WERI-Rb-1 (cell line): ENCODE data around the gene FARS2.

Experiments
- DNase-seq: peaks from one replicate; pipeline ENCODE4 v3.0.0-alpha.2; 2020
- H3K27ac ChIP-seq: fragments of 250-450 bp; sonication (Bioruptor Pico); 2 replicates; pipeline ENCODE4 v1.5.1; 2020; ENCODE audit warnings: mild to moderate bottlenecking, moderate library complexity
- H3K27me3 ChIP-seq: fragments of 250-450 bp; sonication (Bioruptor Pico); 2 replicates; pipeline ENCODE4 v1.5.1; 2021; ENCODE audit warnings: mild to moderate bottlenecking, low read depth, moderate library complexity; ENCODE audit not compliant: insufficient read depth, severe bottlenecking
- H3K36me3 ChIP-seq: fragments of 250-450 bp; sonication (Bioruptor Pico); 2 replicates; pipeline ENCODE4 v1.5.1; 2020; ENCODE audit warnings: mild to moderate bottlenecking, moderate library complexity
- H3K4me3 ChIP-seq: 2 replicates; pipeline ENCODE4 v1.5.1; 2011; ENCODE audit warnings: low read depth, mild to moderate bottlenecking, control low read depth, low read length
- H3K9me3 ChIP-seq: fragments of 250-450 bp; sonication (Bioruptor Pico); 2 replicates; pipeline ENCODE4 v1.5.1; 2021; ENCODE audit warnings: mild to moderate bottlenecking, moderate library complexity; ENCODE audit not compliant: severe bottlenecking
- CTCF ChIP-seq: IDR thresholded peaks from 2 replicates; pipeline ENCODE4 v1.5.1; 2011; ENCODE audit warnings: low read depth, mild to moderate bottlenecking, control low read depth, inconsistent platforms, low read length

Gene FARS2

DNA sequence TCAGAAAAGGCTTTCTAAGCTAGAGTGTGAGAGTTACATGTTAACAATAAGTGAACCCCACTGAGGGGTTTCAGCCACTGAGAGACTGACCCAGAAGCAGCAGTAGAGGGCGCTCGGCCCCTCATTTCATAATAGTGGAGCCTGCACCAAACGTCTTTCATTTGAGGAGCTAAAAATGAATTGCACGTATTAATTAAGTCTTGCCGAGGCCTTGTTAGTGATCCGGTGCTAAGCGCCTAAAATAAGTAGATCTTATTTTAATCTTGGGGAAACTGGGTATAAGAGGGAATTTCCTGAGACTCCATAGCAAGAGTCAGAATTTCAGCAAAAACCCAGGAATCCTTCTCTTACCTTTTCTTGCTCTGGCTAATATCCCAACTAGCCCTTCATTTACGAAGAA, 209.7 kb downstream of the FARS2 start:
- H3K27me3 ChIP-seq: no peaks in the 10 kb centered on the region
- peak; percentile 91 for DNase-seq
- H3K27ac ChIP-seq: peak overlapping the region; percentile 81
- TF ChIP-seq CTCF: peak; percentile 90
- H3K36me3 ChIP-seq: no peaks in the 10 kb centered on the region
- H3K4me3 ChIP-seq: peak overlapping the region; percentile 42
- no peaks in the 10 kb centered on the region for H3K9me3 ChIP-seq

GRCh38 chr6:5471637-5472398, 210.5 kb downstream of the FARS2 start:
- Histone ChIP-seq H3K27ac (peak overlapping the region; percentile 81), H3K36me3 (no peaks in the 10 kb centered on the region), H3K4me3 (peak overlapping the region; percentile 42), H3K27me3 (no peaks in the 10 kb centered on the region), H3K9me3 (no peaks in the 10 kb centered on the region)
- TF ChIP-seq CTCF: peak; percentile 48
- DNase-seq: peak; percentile 97

GRCh38 chr6:5472571-5472970, 211.3 kb downstream of the FARS2 start:
- Histone ChIP-seq H3K27ac (peak overlapping the region; percentile 81), H3K4me3 (peak overlapping the region; percentile 42), H3K27me3 (no peaks in the 10 kb centered on the region), H3K9me3 (peaks cover 2% of the 10 kb centered on the region), H3K36me3 (no peaks in the 10 kb centered on the region)
- no peak for TF ChIP-seq CTCF
- DNase-seq: no peak

- Histone ChIP-seq H3K4me3 (no peak overlapping the region), H3K27me3 (no peaks in the 10 kb centered on the region)
- TF ChIP-seq CTCF: no peak
Measured at GRCh38 chr6:5475779-5476178, 214.5 kb downstream of the FARS2 start.

GRCh38 chr6:5478380-5478779, 217.1 kb downstream of the FARS2 start:
- Histone ChIP-seq H3K27me3 (no peaks in the 10 kb centered on the region), H3K27ac (no peak overlapping the region), H3K9me3 (peaks cover 4% of the 10 kb centered on the region), H3K4me3 (no peak overlapping the region), H3K36me3 (no peaks in the 10 kb centered on the region)
- DNase-seq: peak; percentile 52
- TF ChIP-seq CTCF: no peak

More at GRCh38 chr6:5475779-5476178, 214.5 kb downstream of the FARS2 start:
- no peak for DNase-seq
- no peaks in the 10 kb centered on the region for H3K36me3 ChIP-seq
- no peak overlapping the region for H3K27ac ChIP-seq
- H3K9me3 ChIP-seq: peaks cover 4% of the 10 kb centered on the region

GRCh38 chr6:5481033-5481432, 219.7 kb downstream of the FARS2 start:
- TF ChIP-seq CTCF: no peak
- H3K36me3 ChIP-seq: no peaks in the 10 kb centered on the region
- no peak for DNase-seq
- no peak overlapping the region for H3K27ac ChIP-seq
- no peak overlapping the region for H3K4me3 ChIP-seq
- H3K27me3 ChIP-seq: no peaks in the 10 kb centered on the region
- H3K9me3 ChIP-seq: peaks cover 4% of the 10 kb centered on the region
